ENCODE results near the gene ASXL3. TPM values are rescaled to one million over a fixed set of nuclear protein-coding genes. Genes with fewer than 3 reads are reported as not detected.

ASXL3 gene
- total and polyA plus RNA-seq, 4 donors, result 0.08 to 16.3 (median 1.8) TPM

GRCh38 chr18:33716061-33716683 lies 138.2 kb downstream of the ASXL3 start:
- no peak overlapping the region for H3K4me3 ChIP-seq
- 82 to 85% methylated on average over 4 of the region's 4 CpGs for WGBS, 2 donors
- DNase-seq (no peak), ATAC-seq (ENCODE audit: insufficient read depth, low FRiP score) (no peak)
- H3K4me1 ChIP-seq (ENCODE audit: control insufficient read depth in 5 of 5, insufficient read depth in 5 of 5, low read length in 5 of 5), result no peaks in the 10 kb centered on the region
- no peaks in the 10 kb centered on the region for H3K27me3 ChIP-seq (ENCODE audit: control insufficient read depth in 3 of 3, insufficient read depth in 3 of 3, low read length in 2 of 3)
- no peaks in the 10 kb centered on the region for H3K9me3 ChIP-seq (ENCODE audit: control insufficient read depth in 4 of 4, insufficient read depth in 3 of 4, low read length in 3 of 4)
- peaks cover 0 to 6% (median 2%) of the 10 kb centered on the region in 4 donors for H3K36me3 ChIP-seq (ENCODE audit: control insufficient read depth in 4 of 4, insufficient read depth in 4 of 4, low read length in 4 of 4)
- H3K9ac ChIP-seq (ENCODE audit: insufficient read depth in 1 of 2, low read length in 2 of 2), result no peak overlapping the region
- peak overlapping the region in 1 of 2 donors; percentile 45 for H3K27ac ChIP-seq (ENCODE audit: low read depth in 1 of 2, low read length in 1 of 2)
- TF ChIP-seq CTCF (IDR thresholded peaks at IDR 0.05; ENCODE audit: control extremely low read depth, extremely low read depth), result no peak

GRCh38 chr18:33717339-33717738 lies 139.3 kb downstream of the ASXL3 start:
- Histone ChIP-seq H3K4me3 (no peak overlapping the region), H3K27ac (ENCODE audit: low read depth in 1 of 2, low read length in 1 of 2) (no peak overlapping the region), H3K36me3 (ENCODE audit: control insufficient read depth in 4 of 4, insufficient read depth in 4 of 4, low read length in 4 of 4) (peaks cover 0 to 6% (median 2%) of the 10 kb centered on the region in 4 donors), H3K27me3 (ENCODE audit: control insufficient read depth in 3 of 3, insufficient read depth in 3 of 3, low read length in 2 of 3) (no peaks in the 10 kb centered on the region), H3K9me3 (ENCODE audit: control insufficient read depth in 4 of 4, insufficient read depth in 3 of 4, low read length in 3 of 4) (peaks cover 0 to 2% (median 0%) of the 10 kb centered on the region in 4 donors), H3K4me1 (ENCODE audit: control insufficient read depth in 5 of 5, insufficient read depth in 5 of 5, low read length in 5 of 5) (no peaks in the 10 kb centered on the region), H3K9ac (ENCODE audit: insufficient read depth in 1 of 2, low read length in 2 of 2) (no peak overlapping the region)
- 89 to 93% methylated on average over 2 of the region's 2 CpGs for WGBS, 2 donors
- ATAC-seq (ENCODE audit: insufficient read depth, low FRiP score) (no peak), DNase-seq (no peak)
- TF ChIP-seq CTCF (IDR thresholded peaks at IDR 0.05; ENCODE audit: control extremely low read depth, extremely low read depth), result no peak

GRCh38 chr18:33720133-33720532 lies 142.1 kb downstream of the ASXL3 start:
- 80 to 86% methylated on average over 2 of the region's 2 CpGs for WGBS, 2 donors
- H3K27ac ChIP-seq (ENCODE audit: low read depth in 1 of 2, low read length in 1 of 2), result no peak overlapping the region
- H3K4me1 ChIP-seq (ENCODE audit: control insufficient read depth in 5 of 5, insufficient read depth in 5 of 5, low read length in 5 of 5), result no peaks in the 10 kb centered on the region
- ATAC-seq (ENCODE audit: insufficient read depth, low FRiP score) (no peak), DNase-seq (no peak)
- no peaks in the 10 kb centered on the region for H3K36me3 ChIP-seq (ENCODE audit: control insufficient read depth in 4 of 4, insufficient read depth in 4 of 4, low read length in 4 of 4)
- no peaks in the 10 kb centered on the region for H3K27me3 ChIP-seq (ENCODE audit: control insufficient read depth in 3 of 3, insufficient read depth in 3 of 3, low read length in 2 of 3)
- no peak overlapping the region for H3K4me3 ChIP-seq
- H3K9me3 ChIP-seq (ENCODE audit: control insufficient read depth in 4 of 4, insufficient read depth in 3 of 4, low read length in 3 of 4), result peaks cover 0 to 5% (median 1%) of the 10 kb centered on the region in 4 donors
- no peak for TF ChIP-seq CTCF (IDR thresholded peaks at IDR 0.05; ENCODE audit: control extremely low read depth, extremely low read depth)
- no peak overlapping the region for H3K9ac ChIP-seq (ENCODE audit: insufficient read depth in 1 of 2, low read length in 2 of 2)

GRCh38 chr18:33729556-33729955 lies 151.5 kb downstream of the ASXL3 start:
- no peak overlapping the region for H3K4me3 ChIP-seq
- peaks cover 0 to 1% (median 0%) of the 10 kb centered on the region in 4 donors for H3K9me3 ChIP-seq (ENCODE audit: control insufficient read depth in 4 of 4, insufficient read depth in 3 of 4, low read length in 3 of 4)
- H3K27me3 ChIP-seq (ENCODE audit: control insufficient read depth in 3 of 3, insufficient read depth in 3 of 3, low read length in 2 of 3), result no peaks in the 10 kb centered on the region
- peaks cover 0 to 5% (median 2%) of the 10 kb centered on the region in 4 donors for H3K36me3 ChIP-seq (ENCODE audit: control insufficient read depth in 4 of 4, insufficient read depth in 4 of 4, low read length in 4 of 4)
- no peak overlapping the region for H3K27ac ChIP-seq (ENCODE audit: low read depth in 1 of 2, low read length in 1 of 2)
- H3K4me1 ChIP-seq (ENCODE audit: control insufficient read depth in 5 of 5, insufficient read depth in 5 of 5, low read length in 5 of 5), result no peaks in the 10 kb centered on the region
- DNase-seq, result no peak
- no peak for TF ChIP-seq CTCF (IDR thresholded peaks at IDR 0.05; ENCODE audit: control extremely low read depth, extremely low read depth)
- no peak for ATAC-seq (ENCODE audit: insufficient read depth, low FRiP score)
- H3K9ac ChIP-seq (ENCODE audit: insufficient read depth in 1 of 2, low read length in 2 of 2), result no peak overlapping the region
- 88 to 89% methylated on average over 4 of the region's 4 CpGs for WGBS, 2 donors
